Measurements from ENCODE around the gene CALCB.

Gene CALCB

DNA sequence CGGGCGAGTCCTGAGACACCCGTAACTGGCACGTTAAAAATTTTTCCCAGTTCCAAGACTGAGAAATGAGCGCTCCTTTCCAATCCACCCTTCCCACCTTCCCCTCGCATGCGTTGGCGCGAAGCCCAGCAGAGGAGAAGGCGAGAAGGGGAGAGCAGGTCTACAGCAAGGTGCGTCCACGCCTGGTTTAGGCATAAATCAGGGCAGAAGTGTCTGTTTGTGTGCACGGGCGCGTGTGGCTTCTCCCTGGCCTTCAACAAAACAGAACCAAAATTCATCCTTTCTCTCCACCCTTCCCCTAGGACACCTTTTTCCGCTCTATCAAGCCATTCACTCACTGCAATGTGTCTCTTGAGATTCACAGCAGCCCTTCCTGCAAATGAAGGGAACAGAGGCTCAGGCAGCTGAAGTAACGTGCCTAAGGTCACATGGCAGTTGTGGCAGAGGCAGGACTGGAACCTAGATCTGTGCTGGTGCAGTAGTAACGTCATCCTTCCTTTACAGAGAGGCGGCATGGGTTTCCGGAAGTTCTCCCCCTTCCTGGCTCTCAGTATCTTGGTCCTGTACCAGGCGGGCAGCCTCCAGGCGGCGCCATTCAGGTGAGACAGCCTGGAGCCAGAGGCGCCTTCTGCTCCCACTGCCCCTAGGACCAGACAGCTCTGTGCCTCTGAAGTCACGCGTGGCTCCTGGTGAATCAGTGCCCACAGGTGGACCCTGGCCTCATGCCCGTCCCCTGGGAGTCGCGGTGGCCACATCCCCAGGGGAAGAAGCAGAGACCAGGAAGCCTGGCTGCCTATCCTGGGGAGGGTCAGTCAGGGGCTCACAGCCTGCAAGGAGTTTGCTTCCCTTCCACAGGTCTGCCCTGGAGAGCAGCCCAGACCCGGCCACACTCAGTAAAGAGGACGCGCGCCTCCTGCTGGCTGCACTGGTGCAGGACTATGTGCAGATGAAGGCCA, 1.1 kb downstream of the CALCB start:
- peak; percentile 55 to 87 (median 68) for DNase-seq

DNA sequence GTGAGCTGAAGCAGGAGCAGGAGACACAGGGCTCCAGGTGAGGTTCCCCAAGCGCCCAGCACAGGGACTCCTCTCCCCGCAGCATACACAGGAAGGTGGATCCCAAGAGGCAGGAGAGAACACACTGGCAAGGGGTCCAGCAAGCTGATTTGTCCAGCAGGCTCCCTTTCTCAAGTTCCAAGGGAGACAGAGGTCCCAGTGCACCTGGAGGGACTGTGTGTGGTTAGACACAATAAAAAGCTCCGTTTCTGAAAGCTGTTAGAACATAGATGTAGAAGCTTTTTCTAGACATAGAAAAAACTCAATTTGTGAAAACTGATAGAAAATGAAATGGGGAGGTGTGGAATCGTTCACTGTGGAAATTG, 1.8 kb downstream of the CALCB start:
- DNase-seq, result no peak

GRCh38 chr11:15091175-15091574, 17.8 kb downstream of the CALCB start:
- DNase-seq, result no peak

GRCh38 chr11:15091625-15092024, 18.2 kb downstream of the CALCB start:
- no peak for DNase-seq

DNA sequence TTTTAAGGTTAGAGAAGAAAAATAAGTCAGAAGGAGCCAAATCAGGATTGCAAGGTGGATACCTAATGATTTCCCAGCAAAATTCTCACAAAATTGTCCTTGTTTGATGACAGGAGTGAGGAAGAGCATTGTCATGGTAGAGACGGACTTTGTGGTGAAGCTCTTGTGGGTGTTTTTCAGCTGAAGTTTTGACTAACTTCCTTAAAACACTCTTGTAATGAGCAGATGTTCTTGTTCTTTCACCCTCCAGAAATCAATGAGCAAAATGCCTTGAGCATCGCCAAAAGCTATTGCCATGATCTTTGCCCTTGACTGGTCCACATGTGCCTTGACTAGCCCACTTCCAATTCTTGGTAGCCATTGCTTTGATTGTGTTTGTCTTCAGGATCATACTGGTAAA, 20.0 kb downstream of the CALCB start:
- no peak for DNase-seq

GRCh38 chr11:15095736-15096228, 22.4 kb downstream of the CALCB start:
- DNase-seq, result no peak

GRCh38 chr11:15097411-15097810, 24.0 kb downstream of the CALCB start:
- no peak for DNase-seq

GRCh38 chr11:15099267-15099666, 25.9 kb downstream of the CALCB start:
- no peak for DNase-seq

DNA sequence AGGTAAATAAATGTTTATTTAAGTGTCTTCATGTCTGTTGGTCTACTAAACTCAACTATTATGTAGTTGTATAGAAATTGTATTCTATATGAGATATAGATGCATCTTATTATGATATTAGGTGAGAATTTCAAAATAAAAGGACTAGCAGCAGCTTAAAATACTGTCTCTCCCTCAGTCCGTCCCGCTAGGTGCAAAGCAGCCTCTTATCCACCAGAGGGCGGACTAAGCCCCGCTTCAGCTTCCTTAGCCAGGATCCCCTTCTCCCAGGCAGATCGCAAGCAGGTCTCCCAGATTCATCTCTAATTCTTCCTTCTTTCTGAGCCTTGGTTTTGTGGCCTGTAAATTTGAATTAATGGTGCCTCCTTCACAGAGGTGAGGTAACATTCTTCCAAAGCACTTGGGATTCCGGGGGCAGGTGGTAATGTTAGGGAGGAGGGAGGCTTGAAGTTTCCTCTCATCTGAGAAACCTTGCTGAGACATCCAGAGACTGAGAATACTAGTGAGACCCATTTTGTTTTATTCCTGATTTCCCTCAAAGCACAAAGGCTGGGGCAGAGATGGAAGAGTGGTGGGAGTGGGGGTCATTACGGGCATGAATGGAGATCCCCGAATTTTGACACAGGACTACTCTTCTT, 27.8 kb downstream of the CALCB start:
- peak in 3 of 5 donors; percentile 10 to 31 (median 28) for DNase-seq

DNA sequence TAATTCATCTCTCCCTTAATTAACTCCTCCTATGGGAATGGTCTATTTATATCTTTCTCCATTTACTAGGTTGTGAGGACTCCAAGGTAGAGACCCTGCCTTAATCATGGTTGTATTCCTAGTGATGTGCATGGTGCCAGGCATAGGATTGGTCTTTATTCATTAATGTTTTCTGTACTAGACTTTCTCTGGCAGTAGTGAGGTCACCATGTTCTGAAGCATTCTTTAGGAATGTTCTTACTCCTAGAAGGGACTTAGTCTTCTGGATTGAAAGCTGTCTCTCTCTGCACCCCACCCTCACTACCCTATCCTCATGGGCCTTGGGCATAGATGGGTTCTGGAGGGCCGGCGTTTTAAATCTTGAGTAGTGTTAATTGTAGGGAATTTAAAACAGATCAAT, 30.8 kb downstream of the CALCB start:
- no peak for DNase-seq

DNA sequence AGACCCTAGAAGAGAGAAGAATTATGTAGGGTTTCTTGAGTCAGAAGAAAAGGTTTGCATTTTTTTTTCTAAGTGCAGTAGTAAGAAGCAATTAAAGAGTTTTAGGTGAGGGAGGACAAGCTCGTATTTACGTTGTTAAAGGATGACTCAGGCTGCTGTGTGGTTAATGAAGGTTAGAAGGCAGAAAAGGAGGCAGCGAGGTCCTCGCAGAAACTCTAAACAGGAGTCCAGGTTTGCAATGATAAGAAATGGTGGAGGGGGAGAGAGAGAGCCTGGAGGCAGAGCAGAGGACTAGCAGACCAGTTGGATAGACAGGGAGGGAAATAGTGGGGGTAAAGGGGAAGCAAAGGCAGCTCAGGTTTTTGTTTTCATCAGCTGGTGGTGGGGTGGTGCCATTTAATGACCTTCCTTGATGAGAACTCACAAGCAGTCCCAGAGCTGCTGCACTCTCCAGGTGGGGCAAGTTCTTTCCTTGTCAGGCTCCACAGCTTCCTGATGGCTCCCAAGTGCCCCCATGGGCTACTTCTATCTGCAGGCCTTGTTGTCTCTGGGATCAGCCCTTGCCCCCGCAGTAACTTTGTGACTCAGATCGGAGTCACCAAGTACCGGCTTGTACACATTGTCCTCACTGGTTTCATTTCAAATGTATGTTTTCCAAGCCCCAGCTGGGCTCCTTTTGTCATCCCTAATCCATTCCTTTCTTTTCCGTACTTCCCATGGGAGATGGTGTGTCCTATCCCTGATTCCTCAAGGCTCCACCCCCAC, 33.0 kb downstream of the CALCB start:
- no peak for DNase-seq

DNA sequence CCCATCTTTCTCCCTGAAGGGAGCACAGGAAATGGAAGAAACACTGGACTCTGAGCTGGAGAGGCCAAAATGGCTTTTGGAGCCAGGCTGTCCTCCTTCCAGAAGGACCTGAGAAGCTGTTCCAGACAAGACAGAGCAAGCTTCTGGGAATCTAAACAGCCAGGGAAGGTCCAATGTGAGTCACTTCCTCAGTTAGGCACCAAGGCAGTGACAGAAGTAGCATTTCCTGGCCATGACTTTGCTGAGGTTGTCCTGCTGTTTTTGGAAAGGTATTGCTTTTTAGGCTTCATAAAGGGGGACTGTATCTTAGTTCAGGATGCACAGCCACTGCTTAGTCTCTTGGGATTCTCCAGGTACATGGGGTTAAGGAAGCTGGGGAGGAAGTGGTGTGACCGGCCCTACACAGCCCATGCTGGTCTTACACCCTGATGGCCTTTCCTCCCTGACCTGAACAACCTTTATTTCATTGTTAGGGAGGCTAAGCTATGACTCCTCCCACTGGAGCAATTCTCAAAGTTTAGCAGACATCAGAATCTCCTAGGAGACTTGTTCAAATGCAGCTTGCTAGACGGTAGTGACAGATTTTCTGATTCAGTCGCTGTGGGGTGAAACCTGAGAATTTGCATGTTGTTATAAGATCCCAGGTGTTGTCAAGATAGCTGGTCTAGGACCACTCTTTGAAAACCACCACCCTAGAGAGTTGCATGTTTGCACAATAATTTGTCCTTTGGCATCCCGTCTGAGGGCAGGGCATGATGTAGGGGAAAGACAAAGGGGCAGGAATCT, 34.5 kb downstream of the CALCB start:
- no peak for DNase-seq

GRCh38 chr11:15108592-15109130, 35.3 kb downstream of the CALCB start:
- DNase-seq, result no peak

- no peak for DNase-seq
Observed at GRCh38 chr11:15109602-15110001, 36.2 kb downstream of the CALCB start.

DNA sequence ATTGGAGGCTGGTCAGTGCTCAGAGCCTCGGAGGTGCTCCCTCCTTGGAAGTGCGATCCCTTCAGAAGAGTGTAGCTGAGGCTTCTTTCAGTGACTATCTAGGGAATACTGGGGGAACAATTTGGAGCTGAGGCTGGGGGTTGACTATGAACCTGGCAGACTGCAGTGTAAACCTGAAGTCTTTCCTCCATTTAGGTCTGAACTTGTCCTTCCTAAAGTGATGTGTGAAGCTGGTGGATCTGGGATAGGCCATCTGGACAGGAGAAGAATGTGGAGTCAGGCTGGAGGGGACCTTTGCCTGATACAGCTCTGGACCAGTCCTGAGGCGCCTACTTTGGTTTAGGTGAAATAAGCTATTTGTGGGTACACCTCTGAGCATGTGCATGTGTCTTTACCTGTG, 37.8 kb downstream of the CALCB start:
- DNase-seq, result no peak

- DNase-seq, result no peak
Observed at GRCh38 chr11:15112131-15112541, 38.7 kb downstream of the CALCB start.

DNA sequence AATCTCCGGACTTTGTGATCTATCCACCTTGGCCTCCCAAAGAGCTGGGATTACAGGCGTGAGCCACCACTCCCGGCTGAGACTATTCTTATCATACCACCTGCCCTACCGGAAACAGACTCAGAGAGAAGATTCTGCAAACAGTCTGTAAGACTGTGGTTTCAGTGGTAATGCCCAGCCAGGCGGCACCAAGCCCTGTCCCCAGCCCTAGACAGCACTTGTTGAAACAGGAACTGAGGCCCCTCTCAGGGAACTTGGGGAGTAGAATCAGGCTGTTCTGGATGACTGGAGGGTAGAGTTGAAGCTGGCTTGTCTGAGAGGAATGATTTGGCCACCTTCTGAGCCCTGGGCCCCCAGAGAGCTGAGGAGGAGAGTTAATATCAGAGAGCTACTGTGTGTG, 40.0 kb downstream of the CALCB start:
- peak in 1 of 5 donors; percentile 33 for DNase-seq

DNA sequence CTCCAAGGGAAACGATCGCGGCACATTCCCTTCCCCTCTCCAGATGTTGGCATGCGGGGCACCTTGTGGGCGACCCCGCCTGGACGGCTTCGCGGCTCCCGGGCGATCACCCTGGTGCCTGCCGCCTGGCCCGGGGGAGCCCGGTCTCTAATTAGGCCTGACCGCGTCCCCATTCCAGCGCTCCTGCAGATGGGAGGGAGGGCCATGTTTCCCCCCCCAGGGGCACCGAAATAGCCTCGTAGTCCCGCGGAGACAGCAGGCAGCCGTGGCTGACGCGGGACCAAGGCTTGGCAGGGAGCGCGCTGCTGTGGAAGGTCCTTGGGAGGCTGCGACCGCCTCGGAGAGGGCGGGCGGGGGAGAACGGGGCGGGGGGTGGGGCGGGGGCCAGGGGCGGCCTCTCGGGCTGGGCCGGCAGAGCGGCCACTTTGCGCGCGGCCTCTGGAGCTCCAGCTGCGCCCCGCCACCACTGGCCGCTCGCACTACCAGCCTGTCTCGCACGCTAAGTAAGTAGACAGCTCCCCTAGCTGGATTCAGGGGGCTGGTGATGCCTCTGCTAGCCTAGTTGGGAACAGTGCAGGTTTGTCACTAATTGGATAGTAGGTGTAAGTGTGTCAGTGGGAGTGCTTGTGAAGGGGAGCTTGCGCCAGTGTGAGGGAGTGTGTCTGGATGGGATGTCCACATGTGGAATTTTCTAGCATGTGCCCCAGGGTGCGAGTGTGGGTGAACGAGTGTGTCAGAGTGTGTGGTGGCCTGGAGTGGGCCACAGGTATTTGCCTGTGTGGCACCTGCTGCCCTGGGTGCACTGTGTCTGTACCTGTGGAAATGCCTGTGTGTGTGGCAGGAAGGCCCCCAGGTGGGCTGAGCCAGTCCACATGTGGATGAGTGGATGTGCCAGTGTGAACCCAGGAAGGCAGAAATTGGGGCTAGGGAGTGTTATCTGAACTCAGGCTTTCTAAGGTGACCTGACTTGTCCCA, 41.4 kb downstream of the CALCB start, which contains the start of gene INSC:
TSS of gene INSC (plus strand) at position 423 of the 975 bp plus-strand sequence. CDS start 34,252 bp downstream, outside the sequence.
- no peak for DNase-seq

- no peak for DNase-seq
Observed at GRCh38 chr11:15115686-15116085, 42.3 kb downstream of the CALCB start.

DNA sequence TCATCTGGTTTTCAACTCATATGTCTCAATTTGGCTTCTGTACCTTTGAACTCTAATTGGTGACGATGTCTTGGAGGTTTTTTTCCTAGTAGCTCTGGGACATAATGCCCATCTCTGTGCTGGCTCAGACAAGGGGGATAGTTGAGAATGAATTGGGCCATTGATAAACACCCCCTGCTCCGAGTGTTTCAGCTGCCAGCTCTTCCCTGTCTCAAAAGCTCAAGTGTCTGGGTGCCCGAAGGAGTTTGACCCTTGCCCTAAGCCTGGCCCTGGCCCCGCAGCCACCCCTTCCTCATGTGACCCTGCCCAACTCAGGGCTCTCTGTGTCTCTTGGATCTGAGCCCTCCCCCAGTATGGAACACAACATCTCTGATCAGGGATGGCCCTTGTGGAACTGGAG, 44.4 kb downstream of the CALCB start:
- no peak for DNase-seq

DNA sequence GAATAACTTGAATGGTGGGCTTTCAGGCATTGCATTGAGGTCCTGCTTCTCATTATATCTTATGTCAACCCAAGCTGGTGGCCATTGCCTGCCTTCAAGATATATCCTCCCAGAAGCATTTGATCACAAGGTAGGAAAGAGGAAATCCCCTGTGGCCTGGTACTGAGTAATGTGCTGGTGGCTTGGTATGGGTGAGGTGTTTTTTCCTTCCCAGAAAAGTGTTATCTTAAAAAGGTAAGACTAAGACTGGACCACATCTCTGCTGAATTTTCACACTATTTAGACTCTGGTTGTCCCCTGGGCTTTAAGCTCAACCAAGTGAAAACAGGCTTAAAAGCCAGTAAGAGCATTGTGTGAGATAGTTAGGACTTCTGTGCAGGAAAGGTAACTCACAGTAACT, 45.0 kb downstream of the CALCB start:
- DNase-seq, result peak in 1 of 5 donors; percentile 17

Measured in T-helper 1 cell (primary cell).